HG03469 (cell line): ENCODE results near the gene COPS2.

ENCODE experiments used
- ATAC-seq: cut with Tn5 transposase; IDR thresholded peaks from one replicate; pipeline ENCODE4 v1.9.1; 2021; ENCODE audit warnings: mild to moderate bottlenecking, moderate library complexity, moderate number of reproducible peaks; ENCODE audit not compliant: unreplicated experiment

The COPS2 gene

DNA sequence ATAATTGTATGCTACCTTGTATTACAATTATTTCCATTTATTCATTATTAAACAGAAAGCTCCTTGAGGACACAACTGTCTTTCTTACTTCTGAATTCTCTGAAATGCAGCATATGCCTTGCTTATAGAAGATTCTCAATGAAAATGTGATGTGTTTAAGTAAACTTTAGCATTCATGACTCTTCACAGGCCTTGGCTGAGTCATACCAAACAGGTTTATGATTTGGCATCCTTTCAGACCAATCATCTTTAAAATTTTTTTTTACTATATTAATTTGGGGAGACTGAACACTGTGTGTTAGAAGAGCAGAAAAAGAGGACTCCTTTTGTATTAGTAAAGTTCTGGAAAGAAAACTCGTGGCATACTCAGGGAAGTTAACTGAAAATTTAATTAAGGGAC, 8.3 kb upstream of the COPS2 start:
- ATAC-seq = no peak

DNA sequence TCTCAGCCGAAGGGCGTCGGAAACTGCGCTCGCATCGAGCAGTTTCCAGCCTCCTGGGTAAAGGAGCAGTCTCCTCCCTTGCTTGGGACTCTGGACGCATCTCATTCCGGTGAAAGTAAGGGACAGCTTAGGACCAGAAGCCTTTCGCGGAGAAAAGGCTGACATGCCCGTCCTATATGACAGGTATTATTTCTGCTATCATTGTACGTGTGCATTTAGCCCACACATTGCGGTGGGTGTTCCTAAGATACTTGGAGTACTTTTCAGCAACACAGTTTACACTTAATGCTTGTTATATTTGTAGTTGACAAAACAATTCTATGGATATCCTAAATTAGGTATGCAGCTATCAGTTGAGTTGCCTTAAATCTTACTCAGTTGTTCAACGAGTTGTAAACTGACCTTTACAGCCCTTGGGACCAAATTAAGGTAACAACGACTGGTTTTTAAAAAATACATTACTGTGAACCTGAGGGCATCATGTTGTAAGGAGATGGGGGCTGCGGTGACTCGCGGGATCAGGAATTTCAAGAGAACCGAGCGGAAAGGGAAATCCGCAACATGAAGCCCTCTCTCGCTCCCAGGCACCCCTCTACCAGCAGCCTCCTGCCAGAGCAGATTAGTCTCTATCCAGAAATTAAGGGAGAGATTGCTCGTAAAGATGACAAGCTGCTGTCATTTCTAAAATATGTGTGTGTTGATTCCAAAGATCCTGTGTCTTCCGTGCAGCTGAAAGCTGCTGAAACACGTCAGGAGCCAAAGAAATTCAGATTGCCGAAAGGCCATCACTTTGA, 632 bp upstream of the COPS2 start:
- no peak for ATAC-seq

GRCh38 chr15:49154799-49155109, 645 bp downstream of the COPS2 start:
- no peak for ATAC-seq

- no peak for ATAC-seq
Observed at GRCh38 chr15:49154359-49154758, 1.0 kb downstream of the COPS2 start.

DNA sequence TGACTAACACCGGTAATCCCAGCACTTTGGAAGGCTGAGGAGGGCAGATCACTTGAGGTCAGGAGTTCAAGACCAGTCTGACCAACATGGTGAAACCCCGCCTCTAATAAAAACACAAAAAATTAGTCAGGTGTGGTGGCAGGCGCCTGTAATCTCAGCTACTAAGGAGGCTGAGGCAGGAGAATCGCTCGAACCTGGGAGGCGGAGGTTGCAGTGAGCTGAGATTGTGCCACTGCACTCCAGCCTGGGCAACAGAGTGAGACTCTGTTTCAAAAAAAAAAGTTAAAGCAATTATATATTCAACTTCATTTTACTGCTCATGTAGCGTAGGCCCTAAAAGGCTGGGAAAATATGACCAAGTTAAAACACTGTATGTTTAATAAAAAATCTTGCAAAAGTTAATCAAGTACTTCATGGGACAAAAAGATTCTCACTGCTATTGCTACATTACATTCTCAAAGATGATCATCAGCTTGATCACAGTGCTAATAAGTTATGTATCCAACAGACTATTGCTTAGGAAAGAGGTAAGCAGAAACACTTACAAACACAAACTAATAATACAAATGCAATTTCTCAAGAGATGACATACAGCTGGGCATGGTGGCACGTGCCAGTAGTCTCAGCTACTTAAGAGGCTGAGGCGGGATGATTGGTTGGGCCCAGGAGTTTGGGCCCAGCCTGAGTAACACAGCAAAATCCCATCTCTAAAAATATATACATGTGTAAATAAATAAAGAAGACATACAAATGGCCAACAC, 2.7 kb downstream of the COPS2 start:
- ATAC-seq = no peak

GRCh38 chr15:49151831-49152230, 3.6 kb downstream of the COPS2 start:
- no peak for ATAC-seq

DNA sequence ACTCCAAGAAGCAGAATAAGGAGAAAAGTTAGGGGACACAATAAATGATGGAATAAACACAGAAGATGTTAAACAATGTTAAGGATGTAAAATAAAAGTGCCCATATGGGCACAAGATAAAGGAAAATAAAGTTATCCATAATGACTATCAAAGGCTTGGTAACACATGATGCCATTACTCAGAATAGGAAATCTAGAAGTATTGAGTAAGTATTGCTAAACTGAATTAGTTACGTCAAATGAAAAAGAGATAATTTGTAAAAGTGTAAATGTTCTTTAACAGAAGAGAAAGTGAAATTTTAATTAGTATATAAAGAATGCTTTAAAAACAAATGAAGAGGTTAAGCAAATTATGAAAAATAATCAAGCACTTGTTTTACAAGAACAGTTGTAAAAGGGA, 6.7 kb downstream of the COPS2 start:
- no peak for ATAC-seq

DNA sequence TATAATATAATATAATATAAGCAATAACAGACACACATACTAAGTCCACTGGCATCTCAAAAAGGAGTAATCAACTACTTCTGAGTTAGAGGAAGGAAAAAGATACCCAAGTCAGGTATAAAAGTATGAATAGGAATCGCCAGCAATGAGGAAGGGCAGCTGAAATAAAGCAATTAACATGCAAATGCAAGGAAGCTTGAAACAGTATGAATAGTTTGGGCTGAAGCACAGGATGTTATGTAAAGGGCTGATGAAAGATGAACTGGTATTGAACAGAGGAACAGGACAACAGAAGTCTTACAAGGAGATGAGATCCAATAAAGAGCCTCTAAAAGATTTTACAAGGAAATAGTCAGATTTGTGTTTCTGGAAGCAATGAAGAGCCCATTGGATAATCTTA, 7.1 kb downstream of the COPS2 start:
- no peak for ATAC-seq

- ATAC-seq = no peak
Observed at GRCh38 chr15:49145651-49146609, 9.5 kb downstream of the COPS2 start.

GRCh38 chr15:49137861-49138260, 17.5 kb downstream of the COPS2 start:
- ATAC-seq = no peak

GRCh38 chr15:49135911-49136310, 19.5 kb downstream of the COPS2 start:
- ATAC-seq = no peak

DNA sequence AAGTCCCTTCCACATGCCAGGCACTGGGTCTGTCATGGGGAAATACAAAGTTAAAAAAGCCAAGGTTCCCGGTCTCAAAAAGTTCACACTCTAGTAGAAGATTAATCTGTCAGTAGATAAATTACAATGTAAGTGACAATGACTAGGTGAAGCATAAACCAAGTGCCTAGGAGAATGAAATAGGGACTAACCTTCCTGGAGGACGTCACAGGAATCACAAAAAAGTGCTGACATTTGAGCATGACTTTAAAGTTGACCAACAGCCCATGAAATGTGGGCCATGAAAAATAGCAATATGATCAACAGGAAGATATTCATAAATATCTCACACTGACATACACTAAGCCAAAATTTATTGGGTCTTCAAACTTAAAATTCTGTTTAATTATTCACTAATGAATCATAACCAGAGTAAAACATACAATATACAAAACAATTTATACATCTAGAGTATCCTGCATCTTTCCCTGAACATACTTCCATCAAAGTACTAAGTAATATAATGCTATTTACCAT, 20.0 kb downstream of the COPS2 start:
- no peak for ATAC-seq

DNA sequence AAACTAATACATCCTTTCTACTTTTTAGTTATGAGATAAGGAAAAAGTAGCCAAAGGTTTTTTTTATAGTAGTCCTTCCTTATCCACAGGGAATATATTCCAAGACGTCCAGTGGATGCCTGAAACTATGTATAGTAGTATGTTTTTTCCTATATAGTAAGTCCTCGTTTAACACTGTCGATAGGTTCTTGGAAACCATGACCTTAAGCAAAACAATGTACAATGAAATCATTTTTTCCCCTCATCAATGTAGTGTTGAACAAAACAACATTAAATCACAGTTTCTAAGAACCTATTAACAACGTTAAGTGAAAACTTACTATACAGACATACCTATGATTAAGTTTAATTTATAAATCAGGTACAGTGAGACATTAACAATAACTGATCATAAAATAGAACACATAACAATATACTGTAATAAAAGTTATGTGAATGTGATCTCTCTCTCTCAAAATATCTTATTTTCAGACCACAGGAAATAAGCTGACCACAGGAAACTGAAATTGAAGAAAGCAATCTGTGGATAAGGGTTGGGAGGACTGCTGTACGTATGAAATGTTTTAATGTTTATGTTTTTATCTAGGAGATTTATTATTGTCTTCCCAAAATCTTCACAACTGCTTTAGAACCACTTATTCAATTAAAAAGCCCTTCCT, 20.6 kb downstream of the COPS2 start:
- ATAC-seq = no peak

- no peak for ATAC-seq
Observed at GRCh38 chr15:49131403-49131802, 24.0 kb downstream of the COPS2 start.

- no peak for ATAC-seq
Observed at GRCh38 chr15:49124371-49124770, 31.0 kb downstream of the COPS2 start.

- no peak for ATAC-seq
Observed at GRCh38 chr15:49122541-49123062, 32.8 kb downstream of the COPS2 start.

GRCh38 chr15:49121901-49122300, 33.5 kb downstream of the COPS2 start:
- ATAC-seq = no peak

- ATAC-seq = no peak
Observed at GRCh38 chr15:49120832-49121231, 34.6 kb downstream of the COPS2 start.

GRCh38 chr15:49116108-49116857, 39.1 kb downstream of the COPS2 start:
- ATAC-seq = no peak

- ATAC-seq = no peak
Observed at GRCh38 chr15:49115062-49115461, 40.3 kb downstream of the COPS2 start.
